ENCODE data around the gene SLX4.

The SLX4 gene

GRCh38 chr16:3598236-3598635 is 13.2 kb downstream of the SLX4 start:
- ATAC-seq (no peak), DNase-seq (no peak)

GRCh38 chr16:3597676-3598075 is 13.7 kb downstream of the SLX4 start:
- no peak for DNase-seq
- no peak for ATAC-seq

GRCh38 chr16:3597226-3597625 is 14.2 kb downstream of the SLX4 start:
- ATAC-seq: no peak
- DNase-seq: no peak

- DNase-seq (no peak), ATAC-seq (no peak)
These were observed 15.1 kb downstream of the SLX4 start for GRCh38 chr16:3596101-3596861.

GRCh38 chr16:3595521-3596021 is 15.8 kb downstream of the SLX4 start:
- ATAC-seq (no peak), DNase-seq (no peak)

GRCh38 chr16:3595110-3595486 is 16.3 kb downstream of the SLX4 start:
- no peak for DNase-seq
- no peak for ATAC-seq

GRCh38 chr16:3594316-3595109 is 16.9 kb downstream of the SLX4 start:
- ATAC-seq (no peak), DNase-seq (no peak)

- DNase-seq: no peak
- ATAC-seq: no peak
These were observed 18.8 kb downstream of the SLX4 start for GRCh38 chr16:3592559-3592958.

- DNase-seq (no peak), ATAC-seq (no peak)
These were observed 19.4 kb downstream of the SLX4 start for GRCh38 chr16:3591991-3592390.

- ATAC-seq (no peak), DNase-seq (no peak)
These were observed 20.0 kb downstream of the SLX4 start for GRCh38 chr16:3591436-3591803.

GRCh38 chr16:3590736-3591435 is 20.5 kb downstream of the SLX4 start:
- DNase-seq: no peak
- ATAC-seq: no peak

- ATAC-seq: no peak
- no peak for DNase-seq
These were observed 21.3 kb downstream of the SLX4 start for GRCh38 chr16:3589991-3590701.

GRCh38 chr16:3589441-3589921 is 21.9 kb downstream of the SLX4 start:
- DNase-seq (no peak), ATAC-seq (no peak)

- ATAC-seq (no peak), DNase-seq (no peak)
These were observed 22.4 kb downstream of the SLX4 start for GRCh38 chr16:3589001-3589400.

- DNase-seq (no peak), ATAC-seq (no peak)
These were observed 23.8 kb downstream of the SLX4 start for GRCh38 chr16:3587547-3588110.

GRCh38 chr16:3584412-3584811 is 27.0 kb downstream of the SLX4 start:
- DNase-seq (no peak), ATAC-seq (no peak)

GRCh38 chr16:3583303-3584038 is 27.9 kb downstream of the SLX4 start:
- DNase-seq: no peak
- no peak for ATAC-seq

GRCh38 chr16:3582276-3583165 is 28.9 kb downstream of the SLX4 start:
- no peak for DNase-seq
- ATAC-seq: no peak

- ATAC-seq (no peak), DNase-seq (no peak)
These were observed 30.0 kb downstream of the SLX4 start for GRCh38 chr16:3581392-3581791.

- DNase-seq (no peak), ATAC-seq (no peak)
These were observed 30.7 kb downstream of the SLX4 start for GRCh38 chr16:3580686-3581085.

All from stimulated activated naive CD8-positive, alpha-beta T cell treated with anti-CD3 and anti-CD28 coated beads, Interleukin-15, Interleukin-2, amounts not matched to agents 100 U/mL and 50 U/mL, for 24 hours (primary cell).